GM20000 (cell line): ENCODE measurements around the gene CHCT1.

Experiments used
- DNase-seq: peaks from one replicate; pipeline ENCODE4 v3.0.0; 2012; ENCODE audit warnings: low spot score
- TF ChIP-seq, protein P1 (sequence below): IDR thresholded peaks from 2 replicates; pipeline ENCODE4 v1.5.1; 2012; ENCODE audit warnings: mild to moderate bottlenecking, control low read depth; ENCODE audit errors: extremely low read depth, missing control alignments

CHCT1 gene

DNA sequence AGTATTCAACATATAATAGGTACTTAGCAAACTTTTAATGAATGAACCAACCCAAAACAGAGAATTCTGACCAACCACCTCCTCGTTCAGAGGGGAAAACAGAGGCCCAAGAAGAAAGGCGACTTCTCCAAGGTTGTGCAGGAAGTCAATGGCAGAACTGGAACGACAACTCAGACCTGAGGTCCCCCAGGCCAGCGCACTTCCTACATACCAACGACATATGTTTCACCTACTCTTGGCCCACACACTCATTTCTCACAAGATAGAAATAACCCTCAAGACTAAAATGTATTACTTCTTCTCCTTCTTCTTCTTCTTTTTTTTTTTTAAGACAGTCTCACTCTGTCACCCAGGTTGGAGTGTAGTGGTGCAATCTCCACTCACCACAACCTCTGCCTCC, 14.4 kb downstream of the CHCT1 start:
- TF ChIP-seq, protein P1, sequence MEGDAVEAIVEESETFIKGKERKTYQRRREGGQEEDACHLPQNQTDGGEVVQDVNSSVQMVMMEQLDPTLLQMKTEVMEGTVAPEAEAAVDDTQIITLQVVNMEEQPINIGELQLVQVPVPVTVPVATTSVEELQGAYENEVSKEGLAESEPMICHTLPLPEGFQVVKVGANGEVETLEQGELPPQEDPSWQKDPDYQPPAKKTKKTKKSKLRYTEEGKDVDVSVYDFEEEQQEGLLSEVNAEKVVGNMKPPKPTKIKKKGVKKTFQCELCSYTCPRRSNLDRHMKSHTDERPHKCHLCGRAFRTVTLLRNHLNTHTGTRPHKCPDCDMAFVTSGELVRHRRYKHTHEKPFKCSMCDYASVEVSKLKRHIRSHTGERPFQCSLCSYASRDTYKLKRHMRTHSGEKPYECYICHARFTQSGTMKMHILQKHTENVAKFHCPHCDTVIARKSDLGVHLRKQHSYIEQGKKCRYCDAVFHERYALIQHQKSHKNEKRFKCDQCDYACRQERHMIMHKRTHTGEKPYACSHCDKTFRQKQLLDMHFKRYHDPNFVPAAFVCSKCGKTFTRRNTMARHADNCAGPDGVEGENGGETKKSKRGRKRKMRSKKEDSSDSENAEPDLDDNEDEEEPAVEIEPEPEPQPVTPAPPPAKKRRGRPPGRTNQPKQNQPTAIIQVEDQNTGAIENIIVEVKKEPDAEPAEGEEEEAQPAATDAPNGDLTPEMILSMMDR: no peak
- no peak for DNase-seq

DNA sequence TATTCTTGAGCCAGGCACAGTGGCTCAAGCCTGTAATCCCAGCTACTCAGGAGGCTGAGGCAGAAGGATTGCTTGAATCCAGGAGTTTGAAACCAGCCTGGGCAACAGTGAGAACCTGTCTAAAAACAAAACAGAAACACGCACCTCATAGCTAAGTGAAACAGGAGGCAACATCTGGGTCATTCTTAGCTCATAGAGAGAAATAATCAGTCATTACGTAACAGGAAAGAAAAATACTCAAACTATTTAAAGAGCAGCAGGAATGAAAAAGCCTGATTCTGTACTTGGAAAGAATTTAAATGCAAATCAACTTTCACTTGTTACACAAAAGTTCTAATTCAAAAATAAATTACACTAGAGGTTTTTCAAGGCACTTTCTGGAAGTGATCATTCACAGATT, 17.2 kb downstream of the CHCT1 start:
- TF ChIP-seq, protein P1: no peak
- peak; percentile 35 for DNase-seq

DNA sequence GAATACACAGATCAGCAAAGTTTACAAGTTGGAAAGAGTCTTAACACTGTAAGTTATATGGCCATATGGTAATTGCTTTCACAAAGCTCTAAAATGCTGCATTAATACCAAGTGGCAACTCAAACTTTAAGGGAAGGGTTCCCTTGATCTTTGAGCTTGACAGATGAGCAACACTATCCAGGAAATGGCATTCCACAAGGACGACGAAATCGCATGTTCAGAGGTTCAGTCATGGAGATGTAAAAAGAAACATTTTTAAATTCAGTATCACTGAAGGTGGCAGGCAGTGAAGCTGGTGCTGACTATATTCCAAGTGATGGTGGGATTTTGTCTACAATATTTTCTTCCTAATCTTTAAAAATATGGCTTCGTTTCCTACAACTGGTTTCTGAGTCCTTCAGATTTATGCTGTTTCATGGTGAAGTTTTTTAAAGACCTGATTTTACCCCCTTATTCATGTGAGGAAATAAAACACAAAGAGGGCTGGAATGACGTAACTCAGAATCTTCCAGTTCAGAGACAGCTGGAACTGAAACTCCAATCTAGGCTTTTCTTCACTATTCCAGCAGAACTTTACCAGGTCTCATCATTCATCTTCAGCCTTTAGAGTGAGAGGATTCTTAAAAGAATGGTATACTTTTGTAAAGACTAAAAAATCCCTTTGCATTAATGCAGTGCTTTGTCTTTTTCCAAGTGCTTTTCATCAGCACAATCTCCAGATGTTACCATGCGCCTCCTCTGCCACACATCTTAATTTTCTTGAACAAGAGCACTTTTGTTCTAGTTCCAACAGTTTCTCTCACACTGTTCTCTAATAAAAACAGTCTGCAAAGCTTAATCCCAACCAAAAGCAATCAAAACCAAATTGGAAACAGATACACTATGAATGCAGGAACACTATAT, 20.2 kb downstream of the CHCT1 start:
- no peak for DNase-seq
- TF ChIP-seq, protein P1: no peak

DNA sequence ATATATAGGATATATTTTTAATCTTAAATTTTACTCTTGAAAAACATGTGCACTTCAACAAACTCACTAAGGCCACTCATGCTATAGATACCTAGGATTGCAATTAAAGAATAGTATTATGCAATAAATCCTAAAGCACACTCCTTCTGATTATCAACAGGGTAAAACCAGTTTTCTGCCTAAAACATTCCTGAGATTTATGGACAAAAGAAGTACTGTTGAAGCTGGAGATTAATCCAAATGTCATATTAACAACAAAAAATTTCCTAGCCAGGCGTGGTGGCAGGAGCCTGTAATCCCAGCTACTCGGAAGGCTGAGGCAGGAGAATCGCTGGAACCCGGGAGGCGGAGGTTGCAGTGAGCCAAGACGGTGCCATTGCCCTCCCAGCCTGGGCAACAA, 21.4 kb downstream of the CHCT1 start:
- DNase-seq: no peak

DNA sequence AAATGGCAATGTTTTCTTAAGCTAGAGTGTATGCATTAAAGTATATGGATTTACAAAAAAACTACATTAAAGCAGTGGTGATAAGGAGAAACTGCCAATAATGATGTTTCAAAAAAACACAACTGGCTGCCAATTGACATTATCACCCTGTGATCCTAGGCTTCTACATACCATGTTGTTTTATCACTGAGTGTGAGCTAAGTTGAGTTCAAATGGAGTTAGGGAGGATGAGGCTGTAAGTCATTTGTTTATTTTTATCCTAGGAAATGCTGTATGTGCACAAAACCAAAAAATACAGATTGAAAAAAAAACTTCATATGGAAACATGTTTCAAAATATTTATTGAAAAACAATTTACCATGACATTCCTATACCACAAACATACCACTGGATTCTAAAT, 22.9 kb downstream of the CHCT1 start:
- DNase-seq: no peak
- TF ChIP-seq, protein P1: no peak

More for the DNA sequence above, 21.4 kb downstream of the CHCT1 start:
- TF ChIP-seq, protein P1: no peak

DNA sequence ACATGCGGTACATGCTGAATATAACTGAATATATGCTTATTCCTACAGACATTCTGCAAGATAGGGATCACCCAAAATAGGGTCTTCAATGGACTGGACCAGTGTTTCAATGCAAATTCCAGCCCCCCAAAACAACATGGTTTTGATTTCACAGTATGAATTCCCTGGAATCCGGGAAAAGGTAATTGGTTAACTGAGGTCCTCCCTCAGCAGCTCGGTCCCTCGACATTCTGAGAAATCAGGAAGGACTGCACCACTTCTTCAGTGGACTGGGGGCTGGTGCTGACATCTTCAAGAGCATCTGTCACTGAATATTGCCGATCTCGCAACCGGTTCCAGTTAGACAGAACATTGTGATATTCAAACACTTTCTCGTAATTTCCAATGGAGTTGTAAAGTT, 25.1 kb downstream of the CHCT1 start:
- TF ChIP-seq, protein P1: no peak
- no peak for DNase-seq

DNA sequence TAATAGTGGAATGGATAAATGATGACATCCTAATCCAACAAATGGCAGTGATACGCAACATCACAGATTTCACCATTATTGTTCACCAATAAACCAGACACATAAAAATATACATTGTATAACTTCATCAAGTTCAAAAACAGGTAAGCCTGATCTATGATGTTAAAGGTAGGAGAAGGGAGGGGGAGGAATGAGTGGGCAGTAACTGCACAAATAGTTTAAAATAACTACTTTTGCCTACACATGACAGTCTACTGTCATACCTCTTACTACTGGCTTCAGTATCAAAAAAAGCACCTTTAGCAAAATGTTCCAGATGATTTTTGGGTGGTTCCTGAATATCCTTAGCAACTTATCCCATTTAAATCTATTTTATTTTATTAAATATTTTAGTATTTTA, 28.8 kb downstream of the CHCT1 start:
- TF ChIP-seq, protein P1: no peak
- no peak for DNase-seq
